ENCODE results near the gene PRDM5. TPM values are rescaled to one million over a fixed set of nuclear protein-coding genes. Genes with fewer than 3 reads are reported as not detected.
"Not testable (repeated sequence)": the region's sequence is repeated elsewhere in the genome, so short reads cannot be mapped to it uniquely, and the experiment has no call there.

The PRDM5 gene
- total RNA-seq, 1 donor from 2014 or later = 9.6 TPM

GRCh38 chr4:120760047-120760446 is 162.5 kb downstream of the PRDM5 start:
- DNase-seq (ENCODE audit: low spot score) = no peak

GRCh38 chr4:120755864-120756263 is 166.7 kb downstream of the PRDM5 start:
- DNase-seq (ENCODE audit: low spot score) = no peak

GRCh38 chr4:120754590-120754989 is 167.9 kb downstream of the PRDM5 start:
- no peak for DNase-seq (ENCODE audit: low spot score)

GRCh38 chr4:120753854-120754253 is 168.7 kb downstream of the PRDM5 start:
- DNase-seq (ENCODE audit: low spot score) = no peak

GRCh38 chr4:120750152-120750525 is 172.4 kb downstream of the PRDM5 start:
- no peak for DNase-seq (ENCODE audit: low spot score)

GRCh38 chr4:120749445-120750151 is 172.9 kb downstream of the PRDM5 start:
- DNase-seq (ENCODE audit: low spot score) = no peak

GRCh38 chr4:120741636-120742035 is 180.9 kb downstream of the PRDM5 start:
- DNase-seq (ENCODE audit: low spot score) = not testable (repeated sequence)

GRCh38 chr4:120736312-120736711 is 186.2 kb downstream of the PRDM5 start:
- no peak for DNase-seq (ENCODE audit: low spot score)

GRCh38 chr4:120733968-120734367 is 188.6 kb downstream of the PRDM5 start:
- no peak for DNase-seq (ENCODE audit: low spot score)

- no peak for DNase-seq (ENCODE audit: low spot score)
These were observed 189.5 kb downstream of the PRDM5 start for GRCh38 chr4:120733054-120733453.

GRCh38 chr4:120731561-120731960 is 191.0 kb downstream of the PRDM5 start:
- DNase-seq (ENCODE audit: low spot score) = no peak

GRCh38 chr4:120730777-120731320 is 191.7 kb downstream of the PRDM5 start:
- no peak for DNase-seq (ENCODE audit: low spot score)

GRCh38 chr4:120728892-120729675 is 193.4 kb downstream of the PRDM5 start:
- no peak for DNase-seq (ENCODE audit: low spot score)

- DNase-seq (ENCODE audit: low spot score) = no peak
These were observed 196.6 kb downstream of the PRDM5 start for GRCh38 chr4:120725639-120726580.

GRCh38 chr4:120724656-120725055 is 197.9 kb downstream of the PRDM5 start:
- DNase-seq (ENCODE audit: low spot score) = no peak

- DNase-seq (ENCODE audit: low spot score) = no peak
These were observed 198.5 kb downstream of the PRDM5 start for GRCh38 chr4:120723986-120724385.

- no peak for DNase-seq (ENCODE audit: low spot score)
These were observed 199.4 kb downstream of the PRDM5 start for GRCh38 chr4:120723105-120723504.

- DNase-seq (ENCODE audit: low spot score) = no peak
These were observed 199.9 kb downstream of the PRDM5 start for GRCh38 chr4:120722655-120723054.

- no peak for DNase-seq (ENCODE audit: low spot score)
These were observed 202.1 kb downstream of the PRDM5 start for GRCh38 chr4:120720354-120720934.

- DNase-seq (ENCODE audit: low spot score) = no peak
These were observed 203.5 kb downstream of the PRDM5 start for GRCh38 chr4:120718979-120719566.

- no peak for DNase-seq (ENCODE audit: low spot score)
These were observed 206.2 kb downstream of the PRDM5 start for GRCh38 chr4:120716346-120716745.
